HG03095 (cell line): ENCODE results near the gene FRMD4A.

Source experiments
- ATAC-seq: cut with Tn5 transposase; IDR thresholded peaks from one replicate; pipeline ENCODE4 v1.9.1; 2021; ENCODE audit warnings: moderate library complexity; ENCODE audit not compliant: unreplicated experiment

Gene FRMD4A

GRCh38 chr10:13597909-13598308 is 732.8 kb downstream of the FRMD4A start:
- ATAC-seq: no peak

GRCh38 chr10:13594641-13595040 is 736.1 kb downstream of the FRMD4A start:
- no peak for ATAC-seq
